HepG2 (cell line): ENCODE measurements around the gene MRPL28. TPM values are rescaled to one million over a fixed set of nuclear protein-coding genes. Genes with fewer than 3 reads are reported as not detected.

Experiments used
- ATAC-seq: fragments of 200-7000 bp; cut with Tn5 transposase; 3 replicates; pipeline ENCODE4 v1.9.1; 2020; ENCODE audit warnings: mild to moderate bottlenecking, moderate library complexity
- BruUV-seq: library from RNA; stranded (reverse); fragments of 400-500 nt; replicated peaks from 2 replicates; lab custom pipeline; 2021; lab: Mats Ljungman, UMichigan
- CTCF ChIA-PET: fragments of 300-600 bp; formaldehyde crosslinking; extraction: SDS; loops from one replicate; lab custom pipeline; 2021; ENCODE audit warnings: low total read pairs, inconsistent platforms, low intra/inter-chr PET ratio; lab: Yijun Ruan, JAX
- POLR2A ChIA-PET: fragments of 350-600 bp; sonication (Branson Sonifier 250); formaldehyde crosslinking; loops from one replicate; lab custom pipeline; 2020; ENCODE audit warnings: antibody characterized with exemption, inconsistent platforms; lab: Yijun Ruan, JAX
- DNase-seq: peaks from one replicate; pipeline ENCODE4 v3.0.0-alpha.2; 2015; ENCODE audit warnings: low spot score
- FAIRE-seq: peaks from 3 replicates; lab custom pipeline; 2011; peaks lifted over from hg19 to GRCh38; lab: Jason Lieb, UNC
- H2AFZ ChIP-seq: one replicate; pipeline ENCODE4 v1.6.1; 2011; ENCODE audit warnings: low read length, inconsistent platforms
- H3K27ac ChIP-seq: fragments of 300-600 bp; 3 replicates; pipeline ENCODE4 v1.8.0; 2011; ENCODE audit warnings: mixed run types, mild to moderate bottlenecking, mixed read lengths, low read length, inconsistent platforms; ENCODE audit not compliant: insufficient read depth; ENCODE audit errors: extremely low read length
- H3K27me3 ChIP-seq, 2 experiments: fragments of 200-600 bp in 1 of 2; 2 replicates in 1 of 2; 3 replicates in 1 of 2; pipeline versions ENCODE4 v1.6.0 to v1.8.0; 2011; ENCODE audit warnings: low read length in 2 of 2, mild to moderate bottlenecking in 2 of 2, moderate library complexity in 2 of 2, inconsistent platforms in 1 of 2; ENCODE audit not compliant: insufficient read depth in 2 of 2, control insufficient read depth in 1 of 2
- H3K36me3 ChIP-seq, 2 experiments: fragments of 200-600 bp in 1 of 2; replicated peaks in 1 of 2; 2 replicates in 1 of 2; 3 replicates in 1 of 2; pipeline versions ENCODE4 v1.5.1 to v1.8.0; 2011; ENCODE audit warnings: low read length in 2 of 2, inconsistent platforms in 1 of 2; ENCODE audit not compliant: insufficient read depth in 2 of 2, control insufficient read depth in 1 of 2
- H3K4me1 ChIP-seq: 2 replicates; pipeline ENCODE4 v1.5.1; 2012; ENCODE audit warnings: low read length, inconsistent platforms; ENCODE audit not compliant: insufficient read depth
- H3K4me2 ChIP-seq: 2 replicates; pipeline ENCODE4 v1.6.0; 2011; ENCODE audit warnings: low read depth, low read length, inconsistent platforms
- H3K4me3 ChIP-seq, 3 experiments: fragments of 200-600 bp in 1 of 3; sonication (generic), shearing (Covaris generic) in 1 of 3; replicated peaks in 1 of 3; 2 replicates each; pipeline ENCODE4 v1.5.1; 2011 to 2016; ENCODE audit warnings: low read length in 3 of 3, inconsistent platforms in 2 of 3, low read depth in 2 of 3, mild to moderate bottlenecking in 2 of 3, control low read depth in 1 of 3, mixed read lengths in 1 of 3; ENCODE audit not compliant: insufficient read depth in 1 of 3
- H3K79me2 ChIP-seq: one replicate; pipeline ENCODE4 v1.6.1; 2011; ENCODE audit warnings: low read length, inconsistent platforms; ENCODE audit not compliant: insufficient read depth
- H3K9ac ChIP-seq: 2 replicates; pipeline ENCODE4 v1.6.0; 2011; ENCODE audit warnings: mild to moderate bottlenecking, low read depth, low read length, inconsistent platforms; ENCODE audit not compliant: insufficient read depth
- H3K9me3 ChIP-seq: 2 replicates; pipeline ENCODE4 v1.5.1; 2012; ENCODE audit warnings: mild to moderate bottlenecking, low read length
- H4K20me1 ChIP-seq: 2 replicates; pipeline ENCODE4 v1.6.0; 2011; ENCODE audit warnings: inconsistent platforms, mild to moderate bottlenecking, low read length, moderate library complexity; ENCODE audit not compliant: insufficient read depth
- AGO2 ChIP-seq: fragments of 200-400 bp; formaldehyde crosslinking; optimal IDR thresholded peaks from 2 replicates; pipeline ENCODE3; 2017; ENCODE audit warnings: mild to moderate bottlenecking, low read depth, low read length, moderate library complexity
- DMAP1 ChIP-seq: IDR thresholded peaks from 2 replicates; pipeline ENCODE4 v1.6.1; 2016
- HES4 ChIP-seq: sonication (generic); formaldehyde crosslinking; IDR thresholded peaks from 2 replicates; pipeline ENCODE4 v1.9.0; 2021; ENCODE audit warnings: mild to moderate bottlenecking, missing genetic modification reagents, borderline replicate concordance
- HMG20A ChIP-seq: IDR thresholded peaks from 2 replicates; pipeline ENCODE4 v1.6.1; 2016; ENCODE audit warnings: borderline replicate concordance
- MXD4 ChIP-seq: IDR thresholded peaks from 2 replicates; pipeline ENCODE4 v1.6.1; 2016; ENCODE audit warnings: mild to moderate bottlenecking, missing biosample characterization, missing genetic modification reagents
- RBFOX2 ChIP-seq: fragments of 200-400 bp; formaldehyde crosslinking; IDR thresholded peaks from 2 replicates; pipeline ENCODE4 v1.6.1; 2017; ENCODE audit warnings: low read depth, mild to moderate bottlenecking, low read length
- RFX5 ChIP-seq: IDR thresholded peaks from 2 replicates; pipeline ENCODE4 v1.6.1; 2011; ENCODE audit warnings: low read depth, low read length, improper control_type of control experiment
- TEAD3 ChIP-seq: optimal IDR thresholded peaks from 2 replicates; pipeline ENCODE3; 2016; ENCODE audit warnings: borderline replicate concordance
- TFDP2 ChIP-seq: sonication (generic); formaldehyde crosslinking; IDR thresholded peaks from 2 replicates; pipeline ENCODE4 v1.4.0; 2020; ENCODE audit warnings: missing genetic modification reagents
- ZNF160 ChIP-seq: sonication (generic); formaldehyde crosslinking; IDR thresholded peaks from 2 replicates; pipeline ENCODE4 v1.8.0; 2022; ENCODE audit warnings: mild to moderate bottlenecking, inconsistent platforms, missing genetic modification reagents
- ZNF362 ChIP-seq: sonication (generic); formaldehyde crosslinking; IDR thresholded peaks from 2 replicates; pipeline ENCODE4 v1.4.0; 2020; ENCODE audit warnings: missing genetic modification reagents, mild to moderate bottlenecking, borderline replicate concordance
- ZNF619 ChIP-seq: sonication (generic); formaldehyde crosslinking; IDR thresholded peaks from 2 replicates; pipeline ENCODE4 v1.4.0; 2020; ENCODE audit warnings: mild to moderate bottlenecking, missing genetic modification reagents
- ZNF747 ChIP-seq: sonication (generic); formaldehyde crosslinking; IDR thresholded peaks from 2 replicates; pipeline ENCODE4 v1.8.1; 2023; ENCODE audit warnings: missing genetic modification reagents, mild to moderate bottlenecking, borderline replicate concordance
- ZSCAN31 ChIP-seq: sonication (generic); formaldehyde crosslinking; IDR thresholded peaks from 2 replicates; pipeline ENCODE4 v1.5.0; 2020; ENCODE audit warnings: low read depth, mild to moderate bottlenecking, missing genetic modification reagents
- WGBS: methylation state at CpG from one replicate; pipeline ENCODE4 v1.1.6; 2017; ENCODE audit warnings: low lambda C conversion rate; 5-methylcytosine and 5-hydroxymethylcytosine counted together
- in situ Hi-C: cut with HindIII; loops from 2 replicates; pipeline ENCODE4 v1.10.0; 2017; ENCODE audit warnings: low pct_unique_long_range_greater_than_20kb; ENCODE audit not compliant: extremely low pct_ligation_motif_present
- intact Hi-C: fragments of 100-400 bp; cut with micrococcal nuclease; formaldehyde crosslinking; loops from one replicate; pipeline ENCODE4 v1.10.0; 2022; ENCODE audit not compliant: unreplicated experiment
- polyA plus RNA-seq, 8 experiments: library from polyadenylated mRNA; depleted of rRNA in 3 of 8; stranded (reverse) in 7 of 8; unstranded in 1 of 8; fragments of >200 nt; fragmentation: Illumina TruSeq in 4 of 8; extraction: Trizol in 4 of 8; gene quantifications; 2 replicates each; pipeline versions ENCODE4 v1.2.1 to v1.2.3, GENCODE V29; 2011 to 2016; ENCODE audit warnings: low read depth in 4 of 8, missing spikeins in 1 of 8, mixed read lengths in 1 of 8; ENCODE audit not compliant: insufficient read depth in 1 of 8
- total RNA-seq, 5 experiments: library from RNA; depleted of rRNA; stranded (reverse); fragments of >200 nt; fragmentation: Illumina TruSeq; extraction: Trizol; gene quantifications; 2 replicates each; pipeline ENCODE4 v1.2.3, GENCODE V29; 2016; ENCODE audit warnings: low read depth in 1 of 5
- TF ChIP-seq, protein P1 (sequence below): IDR thresholded peaks from 2 replicates; pipeline ENCODE4 v1.6.1; 2016; ENCODE audit warnings: missing genetic modification reagents, missing compliant biosample characterization

Gene MRPL28
- total and polyA plus RNA-seq, 2 of the 13 experiments (the other 11 are each of a cell fraction or from before 2014, with no cell fraction given), result 114 to 135 TPM

DNA sequence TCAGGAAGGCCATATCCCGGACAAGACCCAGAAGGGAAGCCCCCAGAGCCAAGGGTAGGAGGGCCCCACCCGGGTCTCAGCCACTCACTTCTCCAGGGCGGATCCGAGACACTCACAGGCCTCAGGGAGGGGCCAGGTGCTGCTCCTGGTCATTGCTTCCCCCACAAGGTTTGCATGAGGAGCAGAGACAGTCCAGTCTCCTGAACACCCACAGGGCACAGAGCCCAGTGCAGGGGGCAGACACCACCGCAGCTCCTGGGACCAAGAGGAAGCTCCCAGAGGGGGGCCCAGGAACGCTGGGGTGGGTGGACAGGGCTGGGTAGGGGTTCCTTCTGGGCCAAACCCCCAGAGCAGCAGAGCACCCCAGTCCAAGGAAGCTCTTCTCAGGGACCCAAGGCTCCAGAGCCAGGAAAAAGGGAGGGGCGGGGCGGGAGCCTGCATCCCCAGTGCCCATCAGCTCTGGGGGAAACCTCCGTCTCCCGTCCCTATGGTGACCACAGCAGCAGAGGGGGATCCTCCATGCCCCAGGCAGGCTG lies 709 bp upstream of the MRPL28 start:
- Histone ChIP-seq H3K9ac (0 out of 2 replicates have a peak overlapping the region, but pooled peaks have one; percentile 28), H3K79me2 (peaks cover 6% of the 10 kb centered on the region), H3K9me3 (no peaks in the 10 kb centered on the region), H3K4me3 (peak overlapping the region in 2 of 3 experiments; percentile 36 to 44; a peak in 5 of 6 replicates), H3K4me1 (peaks cover 24% of the 10 kb centered on the region), H3K36me3 (peaks cover 16 to 40% of the 10 kb centered on the region in 2 experiments; a peak in 4 of 5 replicates), H3K4me2 (peak overlapping the region; percentile 64), H3K27me3 (no peaks in the 10 kb centered on the region), H4K20me1 (no peaks in the 10 kb centered on the region), H2AFZ (no peak overlapping the region), H3K27ac (peak overlapping the region; percentile 44)
- intact Hi-C loops (no loop called here), in situ Hi-C loops (no loop called here)
- CTCF ChIA-PET, result no interaction called here
- no peak for DNase-seq
- TF ChIP-seq AGO2, result peak; percentile 33
- no peak for TF ChIP-seq TEAD3 (CRISPR knock-in tag)
- TF ChIP-seq RBFOX2, result 0 out of 2 replicates have a peak, but pooled peaks have one; percentile 7
- 0 out of 2 replicates have a peak, but pooled peaks have one; percentile 8 for TF ChIP-seq DMAP1
- BruUV-seq, result no TSS peak
- POLR2A ChIA-PET, result interaction anchor here (1.0 to 2.8 kb wide), 5 partner anchors 9 to 136 kb away, joined by 4 to 27 read pairs (median 6); partner anchors contain the start of genes AXIN1, DECR2, FAM234A and PGAP6
- 85% methylated on average over 4 of the region's 10 CpGs for WGBS
- FAIRE-seq, result no peak
- no peak; the same call in 2 of the 3 replicates for ATAC-seq

- Histone ChIP-seq H3K36me3 (peaks cover 12 to 36% of the 10 kb centered on the region in 2 experiments; a peak in 4 of 5 replicates), H3K4me1 (peaks cover 30% of the 10 kb centered on the region), H4K20me1 (no peaks in the 10 kb centered on the region), H2AFZ (no peak overlapping the region), H3K27ac (no peak overlapping the region), H3K27me3 (no peaks in the 10 kb centered on the region), H3K9me3 (no peaks in the 10 kb centered on the region), H3K4me2 (peak overlapping the region; percentile 86), H3K9ac (peak overlapping the region; percentile 56), H3K4me3 (peak overlapping the region; percentile 57 to 79 (median 75); a peak in 5 of 6 replicates), H3K79me2 (peaks cover 6% of the 10 kb centered on the region)
- in situ Hi-C loops, result no loop called here
- BruUV-seq, result no TSS peak
- WGBS, result 10% methylated on average over 33 of the region's 44 CpGs
- POLR2A ChIA-PET, result interaction anchor here (0.6 to 2.8 kb wide), 6 partner anchors 8 to 311 kb away, joined by 3 to 27 read pairs (median 6); partner anchors contain the start of genes AXIN1, DECR2, FAM234A and PGAP6
- FAIRE-seq, result no peak
- ATAC-seq, result peak; percentile 62
- CTCF ChIA-PET, result no interaction called here
- intact Hi-C loops, result no loop called here
- no peak for DNase-seq
- TF ChIP-seq HMG20A (CRISPR knock-in tag), result no peak
- TF ChIP-seq TFDP2 (CRISPR knock-in tag), result peak; percentile 17; the same call in 1 of the 2 replicates
- TF ChIP-seq ZNF747 (CRISPR knock-in tag), result no peak
- no peak for TF ChIP-seq ZNF619 (CRISPR knock-in tag)
- TF ChIP-seq ZNF160 (CRISPR knock-in tag), result no peak
- TF ChIP-seq HES4 (CRISPR knock-in tag), result 0 out of 2 replicates have a peak, but pooled peaks have one; percentile 3
- no peak for TF ChIP-seq RFX5
- TF ChIP-seq ZSCAN31 (CRISPR knock-in tag), result no peak
- TF ChIP-seq, protein P1, sequence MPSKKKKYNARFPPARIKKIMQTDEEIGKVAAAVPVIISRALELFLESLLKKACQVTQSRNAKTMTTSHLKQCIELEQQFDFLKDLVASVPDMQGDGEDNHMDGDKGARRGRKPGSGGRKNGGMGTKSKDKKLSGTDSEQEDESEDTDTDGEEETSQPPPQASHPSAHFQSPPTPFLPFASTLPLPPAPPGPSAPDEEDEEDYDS (CRISPR knock-in tag), result no peak
- TF ChIP-seq ZNF362 (CRISPR knock-in tag), result no peak
- no peak for TF ChIP-seq MXD4 (CRISPR knock-in tag)
Measured at GRCh38 chr16:369866-370436, 387 bp downstream of the MRPL28 start.
